Omental fat pad (tissue), 4 donors: ENCODE measurements around the gene FHOD3. TPM values are rescaled to one million over a fixed set of nuclear protein-coding genes. Genes with fewer than 3 reads are reported as not detected.

Experiments used
- ATAC-seq: fragments of 150-250 bp; one replicate; pipeline ENCODE4 v1.9.1; 2016; ENCODE audit warnings: mild to moderate bottlenecking, moderate library complexity; ENCODE audit not compliant: low FRiP score
- DNase-seq: peaks from one replicate; pipeline ENCODE4 v3.0.0-alpha.2; 2019; ENCODE audit warnings: low spot score
- total RNA-seq, 4 donors: library from RNA; depleted of rRNA; stranded (reverse); fragments of >200 nt; gene quantifications; one replicate each; pipeline ENCODE4 v1.1.0, GENCODE V29; 2016
- TF ChIP-seq, protein P1 (sequence below), 3 donors: fragments of 450-650 bp; IDR thresholded peaks; one replicate each; pipeline ENCODE4 v1.5.1; 2016 to 2017; ENCODE audit warnings: antibody characterized with exemption in 3 of 3, mild to moderate bottlenecking in 3 of 3, moderate library complexity in 2 of 3

FHOD3 gene
- total RNA-seq, 4 donors from 2014 or later, result 0.96 to 3.8 (median 2.3) TPM

DNA sequence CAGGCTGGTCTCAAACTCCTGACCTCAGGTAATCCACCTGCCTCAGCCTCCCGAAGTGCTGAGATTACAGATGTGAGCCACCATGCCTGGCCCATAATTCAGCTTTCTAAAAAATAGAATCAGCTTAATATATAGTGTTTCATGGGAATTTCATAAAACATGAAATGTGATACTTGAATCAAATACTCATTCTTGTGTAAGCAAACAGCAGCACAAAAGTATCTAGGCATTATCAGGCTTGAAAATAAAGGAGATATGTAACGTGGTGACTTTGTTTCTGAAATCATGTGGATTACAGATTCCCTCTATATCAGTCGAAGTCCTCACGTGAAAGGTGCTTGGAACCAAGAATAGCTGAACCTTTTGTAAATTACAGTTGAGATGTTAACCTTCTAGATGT lies 229.1 kb downstream of the FHOD3 start:
- TF ChIP-seq, protein P1, sequence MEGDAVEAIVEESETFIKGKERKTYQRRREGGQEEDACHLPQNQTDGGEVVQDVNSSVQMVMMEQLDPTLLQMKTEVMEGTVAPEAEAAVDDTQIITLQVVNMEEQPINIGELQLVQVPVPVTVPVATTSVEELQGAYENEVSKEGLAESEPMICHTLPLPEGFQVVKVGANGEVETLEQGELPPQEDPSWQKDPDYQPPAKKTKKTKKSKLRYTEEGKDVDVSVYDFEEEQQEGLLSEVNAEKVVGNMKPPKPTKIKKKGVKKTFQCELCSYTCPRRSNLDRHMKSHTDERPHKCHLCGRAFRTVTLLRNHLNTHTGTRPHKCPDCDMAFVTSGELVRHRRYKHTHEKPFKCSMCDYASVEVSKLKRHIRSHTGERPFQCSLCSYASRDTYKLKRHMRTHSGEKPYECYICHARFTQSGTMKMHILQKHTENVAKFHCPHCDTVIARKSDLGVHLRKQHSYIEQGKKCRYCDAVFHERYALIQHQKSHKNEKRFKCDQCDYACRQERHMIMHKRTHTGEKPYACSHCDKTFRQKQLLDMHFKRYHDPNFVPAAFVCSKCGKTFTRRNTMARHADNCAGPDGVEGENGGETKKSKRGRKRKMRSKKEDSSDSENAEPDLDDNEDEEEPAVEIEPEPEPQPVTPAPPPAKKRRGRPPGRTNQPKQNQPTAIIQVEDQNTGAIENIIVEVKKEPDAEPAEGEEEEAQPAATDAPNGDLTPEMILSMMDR (IDR thresholded peaks at IDR 0.05), result no peak
- DNase-seq (no peak), ATAC-seq (no peak)

DNA sequence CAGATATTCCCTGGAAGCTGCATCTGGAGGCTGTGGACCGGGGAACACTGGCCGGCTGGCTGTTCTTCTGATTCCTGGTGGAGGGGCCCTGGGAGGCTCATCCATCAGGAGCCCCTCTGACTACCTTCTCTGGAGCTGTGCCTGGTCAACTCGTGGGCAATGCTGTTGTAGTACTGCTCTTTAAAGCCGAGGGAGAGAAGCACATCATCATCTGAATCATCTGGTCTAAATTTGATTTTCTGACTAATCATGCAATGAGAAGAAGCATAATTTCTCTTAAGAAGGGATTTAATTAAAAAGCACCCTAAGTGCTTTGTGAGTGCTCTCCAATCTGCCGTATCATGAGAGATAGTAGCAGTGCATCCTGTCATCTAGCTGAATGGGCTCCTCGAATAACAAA lies 229.5 kb downstream of the FHOD3 start:
- ATAC-seq (no peak), DNase-seq (no peak)
- TF ChIP-seq, protein P1 (IDR thresholded peaks at IDR 0.05), result no peak

DNA sequence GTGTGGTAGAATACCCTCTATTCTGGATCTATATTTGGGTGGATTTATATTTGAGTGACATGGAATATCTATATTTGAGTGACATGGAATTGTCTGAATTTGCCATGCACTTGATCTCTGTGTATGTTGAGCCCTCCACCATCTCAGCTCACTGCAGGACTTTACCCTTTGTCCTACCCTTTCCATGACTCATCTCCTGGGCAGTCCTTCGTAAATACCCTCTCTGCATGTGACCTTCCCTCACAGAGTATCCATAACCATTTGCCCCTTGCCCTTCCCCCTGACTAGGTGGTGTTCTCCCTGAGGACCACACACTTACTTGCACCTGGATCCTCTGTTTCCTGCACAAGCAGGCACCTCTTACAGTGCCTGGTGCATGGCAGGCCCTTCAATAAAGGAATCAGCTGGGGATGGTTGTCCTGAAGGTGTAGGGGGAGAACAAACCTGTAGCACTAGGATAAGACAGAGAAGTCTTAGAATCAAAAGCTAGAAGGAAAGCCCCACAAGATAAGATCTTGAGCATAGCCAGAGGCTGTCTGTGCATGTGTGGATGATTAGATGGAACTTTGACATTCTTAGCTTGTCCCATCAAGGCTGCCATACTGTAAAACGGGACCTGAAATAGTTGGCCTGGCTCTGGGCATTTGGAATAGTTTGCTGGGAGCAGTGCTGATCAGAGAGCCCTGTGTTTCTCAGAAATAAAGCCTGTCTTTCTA lies 230.4 kb downstream of the FHOD3 start:
- TF ChIP-seq, protein P1 (IDR thresholded peaks at IDR 0.05), result no peak
- ATAC-seq (no peak), DNase-seq (no peak)

DNA sequence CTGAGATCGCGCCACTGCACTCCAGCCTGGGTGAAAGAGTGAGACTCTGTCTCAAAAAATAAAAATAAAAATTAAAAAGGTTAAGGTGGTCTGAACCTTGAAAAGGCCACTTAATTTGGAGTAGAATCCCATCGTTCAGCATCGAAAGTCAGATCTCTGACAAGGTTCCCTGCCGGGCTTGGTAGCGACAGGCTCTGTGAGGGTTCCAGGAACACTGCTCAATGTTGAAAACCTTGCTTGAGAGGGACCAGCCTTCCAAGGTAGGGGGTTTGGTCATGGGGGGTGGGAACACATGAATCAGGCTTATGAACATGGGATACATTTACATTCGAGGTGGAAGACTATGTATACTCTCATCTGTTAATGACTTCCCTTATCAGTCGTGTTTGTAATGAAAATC lies 232.2 kb downstream of the FHOD3 start:
- ATAC-seq (no peak), DNase-seq (no peak)
- TF ChIP-seq, protein P1 (IDR thresholded peaks at IDR 0.05), result no peak

DNA sequence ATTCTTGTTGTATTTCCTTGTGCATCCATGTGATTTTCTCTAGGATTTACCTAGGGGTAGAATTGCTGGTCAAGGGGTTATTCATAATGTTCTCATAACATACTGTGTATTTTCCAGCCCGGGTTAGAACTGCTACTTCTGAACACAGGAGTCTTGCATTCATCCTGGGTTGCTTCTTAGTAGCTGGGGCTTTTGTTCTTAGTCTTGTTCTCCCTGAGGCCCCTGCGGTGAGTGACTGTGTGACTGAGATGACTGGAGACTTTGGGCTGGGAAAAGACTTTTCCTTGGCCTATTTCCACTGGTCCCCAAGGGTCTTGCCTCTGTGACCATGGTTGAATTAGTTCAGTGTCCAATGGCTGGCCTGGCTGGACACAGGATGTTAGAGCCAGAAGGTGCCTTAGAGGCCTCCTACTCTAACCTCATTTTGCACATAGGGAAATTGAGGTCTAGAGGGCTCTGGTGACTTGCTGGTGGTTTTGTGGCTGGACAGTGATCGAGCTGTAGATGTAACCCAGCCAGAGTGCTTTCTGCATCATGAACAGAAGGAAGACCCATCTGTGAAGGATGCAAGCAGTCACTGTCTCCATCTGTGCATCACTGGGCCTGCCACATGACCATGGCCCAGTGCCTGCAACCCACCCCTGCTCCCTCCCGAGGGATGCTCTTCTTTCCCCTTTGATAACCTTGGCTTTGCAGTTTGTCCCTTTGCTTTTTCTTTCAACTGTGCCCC lies 233.3 kb downstream of the FHOD3 start:
- TF ChIP-seq, protein P1 (IDR thresholded peaks at IDR 0.05), result no peak
- ATAC-seq (no peak), DNase-seq (no peak)

DNA sequence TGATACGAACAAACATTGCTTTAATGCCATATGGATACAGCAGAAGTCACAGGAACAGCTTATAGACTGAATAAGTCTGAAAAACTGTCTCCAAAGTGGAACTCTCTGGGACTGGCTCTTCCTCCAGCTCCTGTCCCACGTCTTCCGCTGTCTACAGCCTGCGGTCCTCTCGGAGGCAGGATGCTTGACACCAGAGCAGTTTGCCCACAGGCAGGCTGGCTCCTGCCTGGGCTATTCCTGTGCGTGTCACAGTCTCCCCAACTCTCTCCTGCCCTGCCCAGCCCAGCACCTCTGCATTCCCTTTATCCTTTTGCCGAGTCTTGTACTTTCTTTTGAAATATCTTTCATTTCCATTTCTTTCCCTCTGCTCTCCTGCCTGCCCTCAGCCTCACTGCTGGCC lies 234.1 kb downstream of the FHOD3 start:
- TF ChIP-seq, protein P1 (IDR thresholded peaks at IDR 0.05), result no peak
- DNase-seq, result no peak
- no peak for ATAC-seq

DNA sequence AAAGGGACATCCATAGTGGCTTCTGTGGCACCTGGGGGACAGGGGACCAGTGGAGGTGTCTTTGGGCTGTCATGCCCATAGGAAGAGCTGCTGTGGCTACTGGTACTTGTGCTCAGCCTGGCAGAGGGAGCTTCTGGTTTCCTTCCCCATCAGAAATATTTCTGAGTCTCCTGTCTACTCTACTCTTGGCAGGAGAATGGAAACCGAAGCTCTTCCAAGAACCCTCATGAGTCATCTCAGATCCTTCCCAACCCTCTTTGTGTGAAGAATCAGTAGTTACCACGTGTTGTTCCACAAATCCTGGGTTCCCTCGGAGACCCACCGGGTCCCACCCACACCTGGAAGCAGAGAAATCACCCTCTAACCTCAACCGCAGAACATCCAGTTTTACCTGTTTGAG lies 234.9 kb downstream of the FHOD3 start:
- ATAC-seq (no peak), DNase-seq (no peak)
- TF ChIP-seq, protein P1 (IDR thresholded peaks at IDR 0.05), result no peak
